Right hindlimb (tissue), 1 donor: ENCODE measurements around the gene GAPDH.
"Not testable (repeated sequence)": the region's sequence is repeated elsewhere in the genome, so short reads cannot be mapped to it uniquely, and the experiment has no call there.

ENCODE experiments used
- DNase-seq: peaks from one replicate; pipeline ENCODE4 v3.0.0-alpha.2; 2018

The GAPDH gene

DNA sequence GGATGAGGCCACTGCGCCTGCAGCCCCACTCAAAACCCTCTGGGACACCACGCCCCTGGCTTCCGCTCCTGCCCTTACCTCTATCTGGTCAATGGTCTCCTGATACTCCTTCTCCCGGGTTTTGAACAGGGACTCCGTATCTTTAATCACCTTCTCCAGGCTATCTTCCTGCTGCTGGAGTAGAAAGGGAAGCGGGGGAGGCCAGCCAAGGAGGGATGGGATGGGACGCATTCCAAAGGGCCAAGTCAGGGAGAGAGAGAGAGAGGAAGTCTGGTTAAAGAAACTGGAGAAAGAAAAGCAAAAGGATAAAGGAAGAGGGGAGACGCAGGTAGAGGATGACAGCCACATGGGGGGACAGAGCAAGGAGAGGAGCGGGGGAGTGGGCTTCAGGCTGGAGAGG, 13.7 kb downstream of the GAPDH start:
- DNase-seq = peak; percentile 73

DNA sequence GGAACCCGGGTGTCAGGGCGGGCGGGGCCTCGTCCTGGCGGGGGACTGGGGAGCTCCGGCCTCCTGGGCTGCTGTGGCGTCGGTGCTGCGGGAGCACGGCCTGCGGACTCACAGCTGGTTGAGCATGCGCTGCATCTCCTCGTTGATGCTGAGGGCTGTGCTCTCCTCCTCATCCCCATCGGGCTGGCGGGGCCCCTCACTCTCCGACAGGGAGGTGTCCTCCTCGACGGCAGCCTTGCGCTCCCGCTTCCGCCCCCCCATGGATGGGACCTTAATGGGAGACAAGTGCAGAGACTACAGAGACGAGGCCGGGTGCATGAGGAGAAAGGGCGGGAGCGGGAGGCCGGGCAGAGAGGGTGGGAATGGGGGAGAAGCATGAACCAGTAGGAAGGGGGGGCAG, 14.2 kb downstream of the GAPDH start:
- no peak for DNase-seq

DNA sequence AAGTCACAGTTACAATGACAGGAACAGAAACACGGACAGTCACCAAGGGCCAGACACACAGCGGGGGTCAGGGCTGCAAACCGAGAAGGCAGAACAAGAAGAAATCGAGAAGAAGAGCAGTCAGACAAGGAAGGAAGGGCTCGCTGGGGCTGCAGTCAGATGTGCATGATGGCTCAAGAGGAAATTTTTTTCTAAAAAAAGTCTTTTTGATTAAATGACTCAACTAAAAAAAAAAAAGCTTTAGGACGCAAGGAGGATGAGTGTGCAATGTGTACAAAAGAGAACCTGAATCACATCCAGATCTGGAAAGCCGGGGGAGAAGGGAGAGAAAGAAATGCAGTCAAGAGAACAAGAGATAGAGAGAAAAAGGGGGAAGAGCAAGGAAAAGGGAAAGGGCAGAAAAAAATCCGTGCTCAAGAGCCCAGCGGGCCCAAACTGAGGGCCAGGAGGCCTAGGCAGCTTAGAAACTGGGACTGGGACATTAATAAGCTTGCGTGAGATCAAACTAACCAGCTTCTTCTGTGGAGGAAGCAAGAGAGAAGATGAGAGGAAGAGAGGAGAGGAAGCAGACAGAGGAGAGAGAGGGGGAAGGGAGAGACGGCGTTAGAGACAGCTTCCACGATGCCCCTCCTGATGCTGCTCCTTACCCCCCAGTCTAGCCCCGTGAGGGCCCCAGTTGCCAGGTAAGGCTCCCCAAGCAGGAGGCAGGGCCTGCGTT, 14.8 kb downstream of the GAPDH start:
- DNase-seq = no peak

DNA sequence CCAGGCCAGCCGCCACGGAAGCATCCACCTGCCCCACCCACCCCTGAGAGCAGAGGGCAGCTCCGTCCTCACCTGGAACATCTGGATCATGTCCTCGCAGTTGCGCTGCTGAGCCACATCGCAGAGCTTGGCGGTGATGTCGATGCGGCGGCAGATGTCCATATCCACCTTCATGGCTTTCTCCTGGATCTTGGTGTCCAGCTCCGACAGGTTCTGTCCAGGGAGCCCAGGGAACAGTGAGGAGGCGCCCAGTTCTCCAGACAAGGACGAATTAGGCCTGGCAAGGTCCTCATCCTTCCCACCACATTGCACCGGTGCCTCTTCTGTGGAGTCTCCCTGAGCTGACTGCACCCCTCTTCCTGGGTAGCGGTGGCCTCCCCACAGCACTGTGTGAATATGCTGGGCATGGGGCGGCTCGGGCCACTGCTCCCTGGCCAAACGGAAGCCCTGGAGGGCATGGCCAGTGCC, 15.4 kb downstream of the GAPDH start:
- DNase-seq = no peak

DNA sequence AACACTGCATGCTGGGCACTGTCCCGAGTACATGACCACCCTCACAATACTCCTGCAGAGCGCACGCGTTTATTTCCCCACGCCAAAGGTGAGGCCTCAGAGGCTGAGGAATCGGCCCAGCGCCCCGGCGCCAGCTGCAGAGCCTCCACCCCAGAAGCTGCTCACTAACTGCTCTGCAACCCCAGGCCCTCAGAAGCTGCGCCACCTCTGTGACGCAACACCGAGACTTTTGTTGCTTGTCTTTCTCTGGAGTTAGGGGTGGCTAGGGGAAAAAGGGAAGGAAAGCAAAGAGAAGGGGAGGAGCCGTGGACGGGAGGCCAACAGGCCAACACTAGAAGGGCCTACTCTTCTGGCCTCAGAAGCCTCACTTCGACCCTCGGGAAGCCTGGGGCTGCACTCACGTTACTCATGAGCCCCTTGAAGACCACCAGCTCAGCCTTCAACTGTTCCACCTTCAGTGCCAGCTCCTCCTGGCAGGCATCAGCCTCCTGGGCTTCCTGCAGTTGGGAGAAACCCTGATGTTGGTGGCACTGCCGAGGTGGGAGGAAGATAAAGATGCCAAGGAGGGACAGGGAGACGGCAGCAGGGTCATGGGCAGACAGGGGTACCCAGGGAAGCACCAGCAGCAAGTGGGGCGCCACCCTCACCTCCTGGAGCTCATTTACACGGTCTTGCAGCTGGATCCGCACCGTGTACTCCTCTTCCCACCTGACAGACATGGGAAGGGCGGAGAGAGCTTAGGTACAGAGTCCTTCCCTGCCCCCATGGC, 16.2 kb downstream of the GAPDH start:
- DNase-seq = no peak

DNA sequence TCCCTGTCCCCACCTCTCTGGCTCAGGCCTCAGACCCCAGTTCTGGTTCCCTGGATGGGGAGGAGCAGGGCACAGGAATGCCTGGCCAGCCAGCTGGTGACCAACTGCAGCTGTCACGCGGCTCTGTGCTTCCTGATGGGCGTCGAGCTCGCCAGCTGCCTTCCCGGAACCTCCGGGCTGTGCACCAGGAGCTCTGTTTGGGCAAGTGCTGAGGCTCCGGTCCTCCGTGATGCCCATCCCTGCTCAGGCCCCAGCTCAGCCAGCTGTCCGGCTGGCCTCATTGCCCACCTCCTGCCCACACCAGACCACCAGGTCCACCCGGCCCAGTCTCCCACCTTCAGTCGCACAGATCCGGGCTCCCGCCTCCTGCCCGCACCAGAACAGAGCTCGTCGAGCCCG, 16.7 kb downstream of the GAPDH start:
- DNase-seq = peak; percentile 86

DNA sequence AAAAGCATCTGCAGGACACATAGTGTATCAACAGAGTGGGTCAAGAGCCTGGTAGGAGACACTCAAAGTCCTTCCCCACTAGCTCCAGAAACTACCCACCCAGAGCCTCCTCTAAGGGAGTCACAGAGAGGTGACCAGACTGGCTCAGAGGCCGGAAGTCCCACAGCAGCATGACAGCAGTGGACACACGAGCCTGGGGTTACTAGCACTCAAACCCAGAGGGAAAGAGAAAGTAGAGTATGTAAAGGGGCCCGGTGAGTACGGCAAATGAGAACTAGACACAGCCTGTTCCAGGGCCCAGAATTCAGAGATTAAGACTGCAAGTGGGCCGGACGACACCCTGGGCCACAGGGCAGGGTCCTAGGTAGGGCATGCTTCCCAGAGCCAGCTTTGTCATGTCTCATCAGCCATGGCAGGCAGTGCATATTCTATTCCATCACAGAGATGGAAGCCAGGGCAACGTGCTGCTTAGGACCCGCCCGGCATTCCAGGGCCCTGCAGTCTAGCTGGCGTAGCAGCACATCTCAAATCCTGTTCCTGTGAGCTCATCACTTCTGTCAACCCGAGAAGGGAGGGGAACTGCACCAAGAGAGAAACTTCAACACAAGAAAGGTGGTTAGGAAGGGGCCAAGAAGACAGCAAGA, 17.3 kb downstream of the GAPDH start:
- peak; percentile 64 for DNase-seq

DNA sequence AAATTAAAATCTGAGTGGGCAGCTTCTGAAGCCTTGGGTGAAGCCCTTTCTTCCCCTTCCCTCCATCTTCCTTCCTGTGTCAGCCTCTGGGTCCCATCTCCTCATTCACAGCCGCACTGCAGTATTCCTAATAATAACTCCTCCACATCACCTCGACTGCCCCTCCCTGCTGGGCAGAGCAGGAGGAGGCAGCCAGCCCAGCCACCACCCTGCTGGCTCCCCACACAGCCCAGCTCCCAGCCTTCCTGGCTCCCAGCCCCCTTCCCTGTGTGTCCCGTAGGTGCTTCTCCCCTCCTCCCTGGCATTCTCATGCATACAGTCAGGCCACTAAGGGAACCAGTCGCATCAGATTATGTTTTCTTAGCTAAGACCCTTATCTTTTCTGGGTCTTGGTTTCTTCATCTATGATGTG, 17.8 kb downstream of the GAPDH start:
- DNase-seq = no peak

DNA sequence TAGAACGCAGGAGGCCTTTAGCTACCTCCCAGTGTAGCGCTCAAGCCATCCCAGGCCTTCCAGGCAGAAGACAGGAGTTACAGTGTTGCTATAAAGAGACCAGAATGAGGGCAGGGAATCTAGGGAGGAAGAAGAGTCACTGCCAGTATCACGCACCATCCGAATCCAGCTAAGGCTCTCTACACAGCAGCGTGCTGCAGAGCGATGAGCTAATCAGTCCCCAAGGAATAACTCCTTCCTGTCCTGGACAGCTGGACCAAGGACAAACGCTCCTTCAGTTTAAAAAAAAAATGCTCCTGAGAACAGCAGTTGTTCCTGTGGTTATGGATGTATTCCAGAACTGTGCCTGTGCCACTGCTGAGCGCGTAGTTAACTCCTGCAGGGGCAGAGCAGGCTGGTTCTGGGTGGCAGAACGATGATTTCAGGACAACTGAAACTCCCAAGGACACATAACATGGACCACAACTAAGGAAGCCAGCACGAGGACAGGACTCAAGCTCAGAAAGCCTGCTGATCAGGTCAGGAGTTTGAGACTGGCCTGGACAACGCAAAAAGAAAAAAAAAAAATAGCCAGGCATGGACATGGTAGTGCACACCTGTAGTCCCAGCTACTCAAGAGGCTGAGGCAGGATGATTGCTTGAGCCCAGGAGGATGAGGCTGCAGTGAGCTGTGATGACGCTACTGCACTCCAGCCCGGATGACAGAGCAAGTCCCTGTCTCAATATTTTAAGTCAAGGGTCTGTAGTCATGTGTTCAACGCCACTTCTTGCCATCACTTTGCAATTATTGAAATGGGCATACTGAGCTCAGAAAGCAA, 18.9 kb downstream of the GAPDH start:
- DNase-seq = peak; percentile 76

DNA sequence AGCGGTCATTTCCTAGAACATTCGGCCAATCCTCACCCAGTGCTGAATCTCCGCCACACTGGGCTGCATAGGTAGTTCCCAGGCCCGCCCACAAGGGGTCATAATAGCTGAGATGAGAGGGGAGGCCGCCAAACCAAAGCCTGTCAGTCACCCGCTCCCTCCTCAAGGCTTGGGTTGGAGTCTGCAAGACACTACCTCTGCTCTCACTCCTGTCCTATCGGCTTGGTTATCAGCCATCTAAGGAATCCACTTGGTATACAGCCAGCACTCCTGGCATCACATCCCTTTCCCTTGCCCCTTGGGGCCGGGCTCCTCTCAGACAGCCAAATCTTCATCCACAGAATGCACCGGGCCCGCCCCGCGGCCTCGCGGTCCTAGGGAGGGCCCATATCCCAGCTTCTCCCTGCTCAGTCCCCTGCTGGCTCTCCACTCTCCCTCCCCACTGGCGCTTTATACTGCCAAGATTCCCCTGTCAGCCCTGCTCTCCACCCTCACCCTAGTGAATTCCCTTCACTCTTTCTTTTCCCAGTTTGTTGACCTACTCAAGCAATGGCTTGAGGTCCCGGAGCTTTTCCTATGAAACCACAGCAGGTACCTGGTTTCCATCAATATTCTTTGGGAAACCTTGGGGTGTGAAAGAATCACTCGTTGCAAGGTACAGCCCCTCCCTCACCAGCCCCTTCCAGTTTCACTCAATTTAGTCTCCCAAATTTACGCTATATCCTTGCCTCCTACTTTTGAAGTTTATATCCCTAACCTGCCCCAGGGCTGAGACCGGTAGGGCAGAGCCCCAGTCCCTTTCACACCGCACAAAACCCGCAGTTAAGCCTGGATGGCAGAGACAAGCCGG, 20.1 kb downstream of the GAPDH start:
- peak; percentile 83 for DNase-seq

DNA sequence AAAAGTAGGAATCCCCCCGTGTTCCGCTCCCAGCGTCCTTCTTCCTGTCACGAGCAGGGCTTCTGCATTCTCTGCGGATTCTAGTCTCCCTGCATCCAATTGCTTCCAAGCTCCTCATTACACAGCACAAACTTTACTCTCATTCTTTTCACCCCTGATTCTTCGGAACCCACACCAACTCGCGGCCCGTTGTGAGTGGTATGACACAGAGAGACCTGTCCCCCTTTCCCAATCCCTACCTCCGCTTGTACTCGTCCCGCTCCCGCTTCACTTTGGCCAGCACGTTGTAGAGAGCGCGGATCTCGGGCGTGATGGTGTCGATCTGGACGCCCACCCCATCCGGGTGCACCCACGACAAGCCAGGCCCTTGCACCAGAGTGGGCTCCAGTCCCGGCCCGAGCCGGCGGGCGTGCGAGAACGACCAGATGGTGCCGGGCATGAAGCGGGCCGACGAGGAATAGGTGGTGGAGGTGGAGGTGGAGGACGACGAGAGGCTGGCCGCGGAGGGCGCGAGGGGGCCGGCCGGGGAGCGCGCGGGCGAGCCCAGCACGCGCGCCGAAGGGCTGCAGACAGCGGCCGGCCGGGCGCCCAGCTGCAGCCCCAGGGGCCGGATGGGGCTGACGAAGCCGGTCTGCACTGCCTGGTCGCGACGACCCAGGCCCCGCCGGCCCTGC, 20.8 kb downstream of the GAPDH start:
- DNase-seq = no peak

DNA sequence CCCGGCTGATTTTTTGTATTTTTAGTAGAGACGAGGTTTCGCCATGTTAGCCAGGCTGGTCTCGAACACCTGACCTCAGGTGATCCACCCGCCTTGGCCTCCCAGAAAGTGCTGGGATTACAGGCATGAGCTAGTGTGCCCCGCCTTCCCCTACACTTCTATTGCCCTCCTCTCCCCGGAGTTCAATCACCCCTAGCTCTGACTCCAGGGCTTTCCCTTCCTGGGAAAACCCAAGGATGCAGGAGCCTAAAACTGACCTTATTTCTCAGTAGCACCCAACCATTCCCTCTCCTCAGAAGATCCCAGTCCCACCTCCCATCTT, 22.1 kb downstream of the GAPDH start:
- DNase-seq = not testable (repeated sequence)

DNA sequence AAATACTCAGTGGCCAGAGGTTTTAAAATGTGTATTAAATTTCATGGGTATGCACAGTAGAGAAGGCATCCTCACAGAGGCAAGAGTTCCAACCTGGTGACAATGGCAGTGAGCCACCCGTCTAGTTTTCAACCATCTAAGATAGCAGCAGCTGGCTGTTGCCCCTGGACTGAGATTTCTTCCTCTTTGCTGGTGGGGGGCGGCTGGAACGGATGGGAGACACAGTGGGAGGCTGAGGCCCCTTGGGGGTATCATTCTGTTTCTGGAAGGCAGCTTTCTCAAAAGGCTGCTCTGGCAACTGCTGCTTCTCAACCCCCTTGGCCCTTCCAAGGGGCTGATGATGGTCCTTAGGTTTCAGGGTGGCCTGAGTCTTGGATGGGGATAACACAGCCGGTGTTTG, 22.5 kb downstream of the GAPDH start:
- no peak for DNase-seq

DNA sequence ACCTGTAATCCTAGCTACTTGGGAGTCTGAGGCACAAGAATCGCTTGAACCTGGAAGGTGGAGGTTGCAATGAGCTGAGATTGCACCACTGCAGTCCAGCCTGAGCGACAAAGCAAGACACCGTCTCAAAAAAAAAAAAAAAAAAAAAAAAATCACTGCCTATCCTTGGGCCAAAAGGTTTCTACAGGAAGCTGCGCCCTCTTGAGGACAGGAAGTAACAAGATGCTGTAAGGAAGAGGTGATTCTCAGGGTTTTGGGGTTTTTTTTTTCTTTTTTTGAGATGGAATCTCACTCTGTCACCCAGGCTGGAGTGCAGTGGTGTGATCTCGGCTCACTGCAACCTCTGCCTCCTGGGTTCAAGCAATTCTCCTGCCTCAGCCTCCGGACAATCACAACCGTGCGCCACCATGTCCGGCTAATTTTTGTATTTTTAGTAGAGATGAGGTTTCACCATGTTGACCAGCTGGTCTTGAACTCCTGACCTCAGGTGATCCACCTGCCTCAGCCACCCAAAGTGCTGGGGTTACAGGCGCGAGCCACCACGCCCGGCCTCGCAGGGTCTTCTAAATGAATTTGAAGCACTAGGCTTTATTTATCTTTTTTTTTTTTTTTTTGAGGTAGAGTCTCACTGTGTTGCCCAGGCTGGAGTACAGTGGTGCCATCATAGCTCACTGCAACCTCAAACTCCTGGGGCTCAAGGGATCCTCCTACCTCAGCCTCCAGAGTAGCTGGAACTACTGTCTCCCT, 23.9 kb downstream of the GAPDH start:
- DNase-seq = not testable (repeated sequence)

DNA sequence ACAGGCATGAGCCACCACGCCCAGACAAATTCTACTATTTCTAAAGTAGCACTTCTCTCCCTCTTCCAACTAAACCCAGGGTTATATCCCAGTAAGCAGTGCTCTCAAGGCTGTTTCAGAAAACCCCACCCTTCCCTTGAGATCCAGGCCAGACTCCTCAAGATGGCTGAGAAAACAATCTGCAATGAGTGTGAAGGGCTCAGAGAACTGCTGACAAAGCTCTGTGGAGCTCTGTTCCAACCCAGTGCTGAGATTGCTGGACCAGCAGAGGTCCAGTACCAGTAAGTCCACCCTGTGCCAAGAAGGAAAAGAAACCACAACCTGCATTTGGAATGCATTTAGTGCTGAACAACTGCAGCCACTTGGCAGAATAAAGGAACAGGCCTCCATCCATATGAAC, 25.2 kb downstream of the GAPDH start:
- no peak for DNase-seq

DNA sequence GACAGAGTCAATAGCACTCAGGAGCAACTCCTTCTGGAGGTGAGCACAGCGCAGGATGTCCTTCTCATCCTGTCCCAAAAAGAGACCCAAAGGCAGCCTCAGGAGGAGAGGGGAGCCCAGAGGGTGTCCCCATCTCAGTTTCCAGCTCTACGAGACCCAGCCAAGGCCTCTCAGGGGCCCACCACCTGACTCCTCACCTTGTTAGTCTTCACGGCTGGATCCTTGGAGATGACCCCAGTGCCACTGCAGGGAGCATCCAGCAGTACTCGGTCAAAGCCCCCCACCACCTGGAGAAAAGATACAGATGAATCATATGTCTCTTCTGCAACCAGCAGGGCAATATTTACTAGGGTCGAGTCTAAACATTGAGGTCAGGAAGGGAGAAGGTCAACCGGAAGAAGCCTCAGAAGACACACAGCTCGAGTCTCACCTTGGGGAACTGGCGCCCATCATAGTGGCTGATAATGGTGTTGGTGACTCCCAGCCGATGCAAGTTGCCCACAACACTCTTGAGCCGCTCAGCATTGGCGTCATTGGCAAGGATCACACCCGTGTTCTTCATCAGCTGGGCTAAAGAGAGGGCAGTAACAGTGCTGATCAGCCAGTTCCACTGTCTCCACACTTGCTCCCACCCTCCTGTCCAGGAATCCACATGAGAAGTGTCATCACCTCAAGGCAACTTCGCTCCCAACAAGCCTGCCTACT, 26.3 kb downstream of the GAPDH start:
- DNase-seq = no peak

DNA sequence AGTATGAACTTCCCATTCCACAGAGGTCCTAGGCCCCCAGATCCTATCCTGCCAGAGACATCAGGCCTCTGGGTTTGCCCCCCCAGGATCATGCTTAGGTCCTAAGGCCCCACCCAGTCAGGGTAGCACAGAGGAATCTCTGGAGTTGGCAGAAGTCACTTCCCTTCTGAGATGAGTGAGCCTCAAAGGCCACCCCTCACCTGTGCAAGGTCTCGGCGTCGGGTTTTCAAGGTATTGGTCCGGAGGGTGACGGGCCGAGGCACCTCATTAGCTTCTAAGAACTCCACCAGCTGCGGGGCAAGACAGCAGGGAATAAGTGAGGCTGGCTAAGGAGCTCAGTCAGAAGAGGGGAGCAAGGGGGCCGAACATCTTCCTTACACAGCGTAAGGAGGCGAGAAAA, 28.6 kb downstream of the GAPDH start:
- DNase-seq = no peak

DNA sequence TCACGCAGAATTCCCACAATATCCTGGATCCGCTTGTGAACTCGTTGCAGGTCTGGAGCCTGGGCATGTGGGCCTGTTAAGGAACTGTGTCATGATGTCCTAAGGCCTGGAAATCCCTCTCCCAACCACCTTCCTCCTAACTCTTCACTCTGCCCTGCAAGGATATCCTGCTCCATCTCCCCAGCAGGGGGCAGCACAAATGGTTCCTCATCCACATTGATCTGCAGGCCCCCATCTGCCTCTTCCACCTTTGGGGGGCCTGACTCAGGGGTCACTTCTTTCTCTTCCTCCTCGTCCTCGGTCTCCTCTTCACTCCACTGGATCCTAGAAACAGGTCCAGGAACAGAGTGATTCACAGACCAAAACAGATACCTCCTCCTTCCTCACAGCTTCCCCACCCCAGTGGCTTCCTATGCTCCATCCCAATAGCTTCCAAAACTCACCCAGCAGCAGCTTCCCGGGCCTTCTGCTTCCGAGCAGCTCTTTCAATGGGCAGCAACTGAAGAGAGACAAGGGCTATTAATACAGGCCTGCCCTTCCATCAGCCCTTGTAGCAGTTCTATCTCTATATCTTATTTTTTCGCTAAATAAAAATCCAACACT, 29.2 kb downstream of the GAPDH start:
- peak; percentile 48 for DNase-seq

DNA sequence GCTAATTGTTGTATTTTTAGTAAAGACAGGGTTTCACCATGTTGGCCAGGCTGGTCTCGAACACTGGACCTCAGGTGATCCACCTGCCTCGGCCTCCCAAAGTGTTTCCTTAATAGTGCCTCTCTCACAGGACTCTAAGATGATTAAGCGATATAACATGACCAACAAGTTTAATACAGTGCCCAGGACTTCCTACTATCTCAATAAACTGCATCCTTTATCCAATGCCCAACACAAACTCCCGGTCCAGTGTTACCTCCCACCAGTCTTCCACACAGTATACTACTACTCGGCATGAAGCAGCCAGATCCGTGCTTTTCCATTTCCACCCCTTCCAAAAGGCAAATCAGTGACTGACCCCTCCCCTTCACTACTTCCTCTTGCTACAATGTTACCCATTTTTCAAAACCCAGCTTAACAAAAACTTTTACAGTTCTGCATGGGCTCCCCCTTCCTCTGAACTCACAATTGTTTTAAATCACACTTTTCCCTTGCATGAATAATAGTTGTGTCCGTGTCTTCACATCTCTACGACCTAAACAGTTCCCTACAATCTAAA, 32.9 kb downstream of the GAPDH start:
- DNase-seq = no peak
